ENCODE data around the gene CREB3L4. TPM values are rescaled to one million over a fixed set of nuclear protein-coding genes. Genes with fewer than 3 reads are reported as not detected.

Gene CREB3L4
- total RNA-seq, 4 donors from 2014 or later = 3.7 to 14.4 (median 8.1) TPM

GRCh38 chr1:153945795-153946621 is 21.7 kb upstream of the CREB3L4 start:
- WGBS, 2 donors = 0 to 5% methylated on average over 4 to 13 of the region's 95 CpGs
- H3K9me3 ChIP-seq = no peaks in the 10 kb centered on the region
- TF ChIP-seq POLR2A (IDR thresholded peaks at IDR 0.05) = peak in 2 of 4 donors; percentile 31 to 48
- TF ChIP-seq, protein P1, sequence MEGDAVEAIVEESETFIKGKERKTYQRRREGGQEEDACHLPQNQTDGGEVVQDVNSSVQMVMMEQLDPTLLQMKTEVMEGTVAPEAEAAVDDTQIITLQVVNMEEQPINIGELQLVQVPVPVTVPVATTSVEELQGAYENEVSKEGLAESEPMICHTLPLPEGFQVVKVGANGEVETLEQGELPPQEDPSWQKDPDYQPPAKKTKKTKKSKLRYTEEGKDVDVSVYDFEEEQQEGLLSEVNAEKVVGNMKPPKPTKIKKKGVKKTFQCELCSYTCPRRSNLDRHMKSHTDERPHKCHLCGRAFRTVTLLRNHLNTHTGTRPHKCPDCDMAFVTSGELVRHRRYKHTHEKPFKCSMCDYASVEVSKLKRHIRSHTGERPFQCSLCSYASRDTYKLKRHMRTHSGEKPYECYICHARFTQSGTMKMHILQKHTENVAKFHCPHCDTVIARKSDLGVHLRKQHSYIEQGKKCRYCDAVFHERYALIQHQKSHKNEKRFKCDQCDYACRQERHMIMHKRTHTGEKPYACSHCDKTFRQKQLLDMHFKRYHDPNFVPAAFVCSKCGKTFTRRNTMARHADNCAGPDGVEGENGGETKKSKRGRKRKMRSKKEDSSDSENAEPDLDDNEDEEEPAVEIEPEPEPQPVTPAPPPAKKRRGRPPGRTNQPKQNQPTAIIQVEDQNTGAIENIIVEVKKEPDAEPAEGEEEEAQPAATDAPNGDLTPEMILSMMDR (IDR thresholded peaks at IDR 0.05) = no peak
- no peaks in the 10 kb centered on the region for H3K27me3 ChIP-seq
- H3K4me1 ChIP-seq = peaks cover 14 to 39% (median 21%) of the 10 kb centered on the region in 3 donors
- H3K4me3 ChIP-seq = peak overlapping the region; percentile 77 to 100 (median 90)
- DNase-seq = peak; percentile 72
- peak overlapping the region; percentile 91 to 100 (median 96) for H3K27ac ChIP-seq
- intact Hi-C loops (cut with DNase I) = no loop called here
- peaks cover 3 to 69% (median 37%) of the 10 kb centered on the region in 3 donors for H3K36me3 ChIP-seq

- H3K36me3 ChIP-seq = peaks cover 10 to 69% (median 43%) of the 10 kb centered on the region in 3 donors
- intact Hi-C loops (cut with DNase I) = no loop called here
These were observed 21.0 kb upstream of the CREB3L4 start, which contains the start of gene DENND4B for GRCh38 chr1:153946622-153947241. TSS of gene DENND4B (minus strand) at chr1:153946718. CDS start at chr1:153944374, 2,344 bp downstream.

DNA sequence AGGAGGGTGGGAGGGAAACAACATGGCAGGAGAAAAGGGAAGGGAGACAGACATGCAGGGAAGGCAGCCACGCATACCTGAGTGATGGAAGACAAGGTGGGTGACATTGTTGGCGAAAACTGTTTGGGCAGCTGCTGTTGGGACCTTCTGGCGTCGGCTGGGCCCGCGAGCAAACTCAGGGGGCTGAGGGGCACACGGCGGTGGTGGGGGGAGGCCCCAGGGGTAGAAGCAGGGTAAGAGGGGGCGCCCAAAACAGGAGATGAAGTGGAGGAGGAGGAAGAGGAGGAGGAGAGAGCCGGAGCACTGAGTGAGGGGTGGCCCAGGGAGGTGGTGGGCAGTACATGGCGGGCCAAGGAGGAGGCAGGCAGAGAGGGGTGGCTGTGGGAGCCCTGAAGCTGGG is 16.5 kb upstream of the CREB3L4 start:
- DNase-seq = no peak
- Histone ChIP-seq H3K27me3 (no peaks in the 10 kb centered on the region), H3K36me3 (peaks cover 35 to 81% (median 49%) of the 10 kb centered on the region in 3 donors), H3K4me3 (no peak overlapping the region), H3K4me1 (peaks cover 9 to 32% (median 13%) of the 10 kb centered on the region in 3 donors), H3K9me3 (no peaks in the 10 kb centered on the region), H3K27ac (no peak overlapping the region)
- TF ChIP-seq, protein P1 (IDR thresholded peaks at IDR 0.05) = no peak
- no peak for TF ChIP-seq POLR2A (IDR thresholded peaks at IDR 0.05)
- 89 to 95% methylated on average over 11 of the region's 11 CpGs for WGBS, 2 donors
- intact Hi-C loops (cut with DNase I) = no loop called here

More at GRCh38 chr1:153946622-153947241, 21.0 kb upstream of the CREB3L4 start, which contains the start of gene DENND4B:
- 30 to 38% methylated on average over 5 to 8 of the region's 28 CpGs for WGBS, 2 donors
- Histone ChIP-seq H3K4me1 (peaks cover 14 to 39% (median 21%) of the 10 kb centered on the region in 3 donors), H3K9me3 (no peaks in the 10 kb centered on the region), H3K27me3 (no peaks in the 10 kb centered on the region), H3K4me3 (peak within 1 kb of the TSS; percentile 77 to 100 (median 90)), H3K27ac (peak within 1 kb of the TSS; percentile 91 to 100 (median 96))
- TF ChIP-seq POLR2A (IDR thresholded peaks at IDR 0.05) = no peak
- TF ChIP-seq, protein P1 (IDR thresholded peaks at IDR 0.05) = peak; percentile 90 to 99 (median 94)
- no peak for DNase-seq

DNA sequence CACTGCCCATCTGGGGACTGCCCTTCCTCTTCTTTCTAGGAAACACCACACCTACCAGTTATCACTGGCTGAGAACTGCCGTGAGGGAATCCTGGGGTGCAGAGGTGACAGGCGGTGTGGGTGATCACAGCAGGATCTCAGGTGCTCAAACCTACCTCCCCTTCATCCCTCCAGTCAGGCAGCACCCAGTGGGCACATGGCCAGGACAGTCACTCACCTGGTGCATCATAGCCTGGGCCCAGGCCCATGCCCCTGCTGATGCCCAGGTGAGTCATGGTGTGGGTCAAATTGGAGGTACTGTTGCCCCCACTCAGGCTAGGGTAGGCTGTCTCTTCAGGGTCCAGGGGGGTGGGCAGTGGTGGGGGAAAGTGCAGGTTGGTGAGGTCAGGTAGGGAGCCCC is 15.9 kb upstream of the CREB3L4 start:
- H3K27ac ChIP-seq = no peak overlapping the region
- no peak for TF ChIP-seq POLR2A (IDR thresholded peaks at IDR 0.05)
- TF ChIP-seq, protein P1 (IDR thresholded peaks at IDR 0.05) = no peak
- H3K4me3 ChIP-seq = no peak overlapping the region
- intact Hi-C loops (cut with DNase I) = no loop called here
- peaks cover 13 to 35% (median 17%) of the 10 kb centered on the region in 3 donors for H3K4me1 ChIP-seq
- WGBS, 2 donors = no CpG with 5 or more reads among the region's 2 CpGs
- DNase-seq = no peak
- H3K9me3 ChIP-seq = no peaks in the 10 kb centered on the region
- no peaks in the 10 kb centered on the region for H3K27me3 ChIP-seq
- peaks cover 35 to 81% (median 49%) of the 10 kb centered on the region in 3 donors for H3K36me3 ChIP-seq
